H1 (cell line): ENCODE measurements around the gene KIF26B.

ENCODE experiments used
- CHD2 ChIP-seq: IDR thresholded peaks from 2 replicates; pipeline ENCODE4 v1.6.1; 2012; ENCODE audit warnings: low read length, improper control_type of control experiment
- JUN ChIP-seq: IDR thresholded peaks from 2 replicates; pipeline ENCODE4 v1.6.1; 2011; ENCODE audit warnings: low read depth, mild to moderate bottlenecking, improper control_type of control experiment, low read length
- JUND ChIP-seq: IDR thresholded peaks from 2 replicates; pipeline ENCODE4 v1.6.1; 2011; ENCODE audit warnings: mild to moderate bottlenecking, improper control_type of control experiment, low read length
- MAX ChIP-seq: IDR thresholded peaks from 2 replicates; pipeline ENCODE4 v1.6.1; 2012; ENCODE audit warnings: inconsistent platforms
- POLR2AphosphoS5 ChIP-seq: IDR thresholded peaks from 2 replicates; pipeline ENCODE4 v1.6.1; 2011; ENCODE audit warnings: low read depth, low read length
- TAF1 ChIP-seq: IDR thresholded peaks from 2 replicates; pipeline ENCODE4 v1.6.1; 2011; ENCODE audit warnings: mild to moderate bottlenecking, low read depth, low read length
- USF2 ChIP-seq: IDR thresholded peaks from 2 replicates; pipeline ENCODE4 v1.6.1; 2011; ENCODE audit warnings: low read length, improper control_type of control experiment

GRCh38 chr1:245537992-245538391 lies 383.2 kb downstream of the KIF26B start:
- TF ChIP-seq CHD2: no peak
- no peak for TF ChIP-seq USF2
- no peak for TF ChIP-seq POLR2AphosphoS5
- no peak for TF ChIP-seq MAX
- TF ChIP-seq JUN: no peak
- no peak for TF ChIP-seq TAF1
- no peak for TF ChIP-seq JUND
